Measurements from ENCODE around the gene GAS7. TPM values are rescaled to one million over a fixed set of nuclear protein-coding genes. Genes with fewer than 3 reads are reported as not detected.

The GAS7 gene
- total RNA-seq, 1 donor from 2014 or later = 72.1 TPM

GRCh38 chr17:10178506-10178991 lies 19.9 kb downstream of the GAS7 start:
- ATAC-seq (ENCODE audit: poor library complexity) = no peak
- no peak for DNase-seq
- intact Hi-C loops (cut with DNase I) = no loop called here

GRCh38 chr17:10177913-10178505 lies 20.4 kb downstream of the GAS7 start:
- peak; percentile 14 for ATAC-seq (ENCODE audit: poor library complexity)
- DNase-seq = no peak
- intact Hi-C loops (cut with DNase I) = no loop called here

- no peak for DNase-seq
- intact Hi-C loops (cut with DNase I) = no loop called here
- peak; percentile 8 for ATAC-seq (ENCODE audit: poor library complexity)
Measured at GRCh38 chr17:10177131-10177912, 21.1 kb downstream of the GAS7 start.

- no peak for ATAC-seq (ENCODE audit: poor library complexity)
- no peak for DNase-seq
- intact Hi-C loops (cut with DNase I) = no loop called here
Measured at GRCh38 chr17:10173913-10174312, 24.5 kb downstream of the GAS7 start.

GRCh38 chr17:10172778-10173177 lies 25.6 kb downstream of the GAS7 start:
- DNase-seq = no peak
- intact Hi-C loops (cut with DNase I) = no loop called here
- ATAC-seq (ENCODE audit: poor library complexity) = no peak

GRCh38 chr17:10172241-10172741 lies 26.1 kb downstream of the GAS7 start:
- DNase-seq (no peak), ATAC-seq (ENCODE audit: poor library complexity) (peak; percentile 34)
- intact Hi-C loops (cut with DNase I) = no loop called here

- DNase-seq = no peak
- peak; percentile 43 for ATAC-seq (ENCODE audit: poor library complexity)
- intact Hi-C loops (cut with DNase I) = no loop called here
Measured at GRCh38 chr17:10171581-10171981, 26.8 kb downstream of the GAS7 start.

GRCh38 chr17:10171122-10171571 lies 27.3 kb downstream of the GAS7 start:
- ATAC-seq (ENCODE audit: poor library complexity) (peak; percentile 79), DNase-seq (peak; percentile 70)
- intact Hi-C loops (cut with DNase I) = no loop called here

- intact Hi-C loops (cut with DNase I) = no loop called here
- DNase-seq (no peak), ATAC-seq (ENCODE audit: poor library complexity) (no peak)
Measured at GRCh38 chr17:10170233-10170632, 28.2 kb downstream of the GAS7 start.

- intact Hi-C loops (cut with DNase I) = no loop called here
- no peak for ATAC-seq (ENCODE audit: poor library complexity)
- DNase-seq = no peak
Measured at GRCh38 chr17:10169290-10169689, 29.1 kb downstream of the GAS7 start.

GRCh38 chr17:10166176-10166935 lies 32.0 kb downstream of the GAS7 start:
- ATAC-seq (ENCODE audit: poor library complexity) = no peak
- DNase-seq = no peak
- intact Hi-C loops (cut with DNase I) = no loop called here

- no peak for DNase-seq
- intact Hi-C loops (cut with DNase I) = no loop called here
- ATAC-seq (ENCODE audit: poor library complexity) = peak; percentile 75
Measured at GRCh38 chr17:10162096-10162495, 36.3 kb downstream of the GAS7 start.

GRCh38 chr17:10161386-10161785 lies 37.0 kb downstream of the GAS7 start:
- intact Hi-C loops (cut with DNase I) = no loop called here
- ATAC-seq (ENCODE audit: poor library complexity) (no peak), DNase-seq (no peak)

GRCh38 chr17:10156948-10157607 lies 41.3 kb downstream of the GAS7 start:
- DNase-seq (peak; percentile 62), ATAC-seq (ENCODE audit: poor library complexity) (peak; percentile 61)
- intact Hi-C loops (cut with DNase I) = no loop called here

- no peak for DNase-seq
- peak; percentile 7 for ATAC-seq (ENCODE audit: poor library complexity)
- intact Hi-C loops (cut with DNase I) = no loop called here
Measured at GRCh38 chr17:10156599-10156947, 41.8 kb downstream of the GAS7 start.

- DNase-seq (no peak), ATAC-seq (ENCODE audit: poor library complexity) (no peak)
- intact Hi-C loops (cut with DNase I) = no loop called here
Measured at GRCh38 chr17:10156077-10156435, 42.4 kb downstream of the GAS7 start.

GRCh38 chr17:10155371-10156076 lies 42.9 kb downstream of the GAS7 start:
- intact Hi-C loops (cut with DNase I) = no loop called here
- DNase-seq (no peak), ATAC-seq (ENCODE audit: poor library complexity) (peak; percentile 30)

GRCh38 chr17:10151667-10152496 lies 46.5 kb downstream of the GAS7 start:
- ATAC-seq (ENCODE audit: poor library complexity) (peak; percentile 54), DNase-seq (no peak)
- intact Hi-C loops (cut with DNase I) = no loop called here
